Measurements from ENCODE around the gene HGFAC.

The HGFAC gene

GRCh38 chr4:3461515-3462291 is 19.9 kb downstream of the HGFAC start:
- H3K27me3 ChIP-seq (ENCODE audit: insufficient read depth, poor library complexity, severe bottlenecking), result peaks cover 31% of the 10 kb centered on the region
- DNase-seq (ENCODE audit: low read depth in 1 of 2, low spot score in 1 of 2), result no peak
- H3K27ac ChIP-seq (replicated peaks), result no peak overlapping the region
- no peak overlapping the region for H3K4me3 ChIP-seq (replicated peaks; ENCODE audit: insufficient read depth, low read length)
- TF ChIP-seq SPI1 (IDR thresholded peaks at IDR 0.05; ENCODE audit: borderline replicate concordance, low read depth) (no peak), POLR2AphosphoS5 (IDR thresholded peaks at IDR 0.05; ENCODE audit: low read depth) (no peak), REST (IDR thresholded peaks at IDR 0.05; ENCODE audit: insufficient replicate concordance, low read depth) (no peak), GABPA (IDR thresholded peaks at IDR 0.05; ENCODE audit: low read depth) (no peak), CTCF (IDR thresholded peaks at IDR 0.05; ENCODE audit: insufficient read depth, low read length) (no peak)

- Histone ChIP-seq H3K27me3 (ENCODE audit: insufficient read depth, poor library complexity, severe bottlenecking) (peaks cover 31% of the 10 kb centered on the region), H3K27ac (replicated peaks) (no peak overlapping the region), H3K4me3 (replicated peaks; ENCODE audit: insufficient read depth, low read length) (no peak overlapping the region)
- TF ChIP-seq POLR2AphosphoS5 (IDR thresholded peaks at IDR 0.05; ENCODE audit: low read depth), result no peak
- TF ChIP-seq CTCF (IDR thresholded peaks at IDR 0.05; ENCODE audit: insufficient read depth, low read length), result no peak
- no peak for TF ChIP-seq GABPA (IDR thresholded peaks at IDR 0.05; ENCODE audit: low read depth)
- DNase-seq (ENCODE audit: low read depth in 1 of 2, low spot score in 1 of 2), result no peak
Observed at GRCh38 chr4:3462321-3462789, 20.6 kb downstream of the HGFAC start.

- Histone ChIP-seq H3K4me3 (replicated peaks; ENCODE audit: insufficient read depth, low read length) (no peak within 1 kb of the TSS), H3K27ac (replicated peaks) (no peak within 1 kb of the TSS), H3K27me3 (ENCODE audit: insufficient read depth, poor library complexity, severe bottlenecking) (peaks cover 31% of the 10 kb centered on the region)
- DNase-seq (ENCODE audit: low read depth in 1 of 2, low spot score in 1 of 2), result no peak
- TF ChIP-seq GABPA (IDR thresholded peaks at IDR 0.05; ENCODE audit: low read depth) (no peak), SPI1 (IDR thresholded peaks at IDR 0.05; ENCODE audit: borderline replicate concordance, low read depth) (no peak), CTCF (IDR thresholded peaks at IDR 0.05; ENCODE audit: insufficient read depth, low read length) (no peak), POLR2AphosphoS5 (IDR thresholded peaks at IDR 0.05; ENCODE audit: low read depth) (no peak), REST (IDR thresholded peaks at IDR 0.05; ENCODE audit: insufficient replicate concordance, low read depth) (no peak)
Observed at GRCh38 chr4:3462790-3463415, 21.1 kb downstream of the HGFAC start, which contains the start of gene DOK7. Gene DOK7 (plus strand): TSS chr4:3463306. CDS start chr4:3463376, 70 bp downstream.
